ELR (cell line): Measurements from ENCODE around the gene ENO4.

ENCODE experiments used
- DNase-seq: peaks from one replicate; pipeline ENCODE4 v3.0.0-alpha.2; 2015; ENCODE audit warnings: low read depth

The ENO4 gene

GRCh38 chr10:116829711-116830110 is 19.6 kb upstream of the ENO4 start:
- DNase-seq: no peak

GRCh38 chr10:116831086-116831485 is 18.2 kb upstream of the ENO4 start:
- DNase-seq: no peak

DNA sequence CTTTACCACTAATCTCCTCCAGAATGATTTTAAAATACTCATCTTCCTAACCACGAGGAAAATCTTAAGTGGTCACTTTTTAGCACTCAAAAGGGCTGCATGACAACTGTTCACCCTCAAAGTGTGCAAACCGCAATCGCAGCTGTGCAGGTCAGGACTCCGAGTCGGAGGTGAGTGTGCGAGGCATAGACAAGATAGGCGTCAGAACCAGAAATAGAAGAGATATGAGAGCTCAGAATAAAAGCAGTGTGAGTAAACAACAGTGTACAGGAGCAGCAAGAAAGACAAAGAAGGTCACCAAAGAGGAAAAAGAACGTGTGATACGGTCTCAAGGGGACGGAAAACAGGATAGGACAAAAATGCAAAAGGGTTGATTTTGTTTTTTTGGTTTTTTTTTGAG is 17.5 kb upstream of the ENO4 start:
- no peak for DNase-seq

GRCh38 chr10:116833986-116834985 is 15.0 kb upstream of the ENO4 start:
- no peak for DNase-seq

GRCh38 chr10:116835658-116836057 is 13.6 kb upstream of the ENO4 start:
- DNase-seq: no peak

- DNase-seq: no peak
Measured at GRCh38 chr10:116836083-116836482, 13.2 kb upstream of the ENO4 start.

GRCh38 chr10:116836902-116837523 is 12.3 kb upstream of the ENO4 start:
- no peak for DNase-seq

DNA sequence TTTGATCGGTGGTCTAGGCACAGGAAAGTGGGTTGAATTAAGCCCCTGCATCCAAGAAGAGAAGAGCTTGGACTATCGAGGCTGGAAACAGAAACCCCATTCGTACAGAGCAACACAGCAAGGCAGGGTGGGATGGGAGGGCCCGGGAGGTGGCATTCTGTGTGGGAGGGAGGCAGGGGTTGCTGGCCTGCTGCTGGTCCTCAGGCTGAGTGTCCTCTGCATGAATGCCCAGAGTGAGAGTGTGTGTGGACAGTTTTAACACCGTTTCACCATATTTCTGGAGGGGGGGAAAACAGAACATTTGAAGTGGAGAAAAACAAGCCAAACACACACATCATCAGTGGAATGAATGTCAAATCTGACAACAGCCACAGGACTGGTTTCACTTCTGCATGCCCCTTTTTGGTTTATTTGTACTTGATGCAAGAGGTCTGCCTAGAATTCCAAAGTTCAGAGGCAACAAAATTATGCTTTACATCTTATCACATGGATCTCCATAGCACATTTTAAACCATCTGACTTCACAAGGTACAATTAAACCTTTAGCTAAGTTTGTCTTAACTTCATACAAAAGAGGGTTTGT is 11.1 kb upstream of the ENO4 start:
- no peak for DNase-seq

GRCh38 chr10:116840389-116841075 is 8.8 kb upstream of the ENO4 start:
- DNase-seq: no peak

- DNase-seq: peak; percentile 14
Measured at GRCh38 chr10:116845823-116846222, 3.5 kb upstream of the ENO4 start.

DNA sequence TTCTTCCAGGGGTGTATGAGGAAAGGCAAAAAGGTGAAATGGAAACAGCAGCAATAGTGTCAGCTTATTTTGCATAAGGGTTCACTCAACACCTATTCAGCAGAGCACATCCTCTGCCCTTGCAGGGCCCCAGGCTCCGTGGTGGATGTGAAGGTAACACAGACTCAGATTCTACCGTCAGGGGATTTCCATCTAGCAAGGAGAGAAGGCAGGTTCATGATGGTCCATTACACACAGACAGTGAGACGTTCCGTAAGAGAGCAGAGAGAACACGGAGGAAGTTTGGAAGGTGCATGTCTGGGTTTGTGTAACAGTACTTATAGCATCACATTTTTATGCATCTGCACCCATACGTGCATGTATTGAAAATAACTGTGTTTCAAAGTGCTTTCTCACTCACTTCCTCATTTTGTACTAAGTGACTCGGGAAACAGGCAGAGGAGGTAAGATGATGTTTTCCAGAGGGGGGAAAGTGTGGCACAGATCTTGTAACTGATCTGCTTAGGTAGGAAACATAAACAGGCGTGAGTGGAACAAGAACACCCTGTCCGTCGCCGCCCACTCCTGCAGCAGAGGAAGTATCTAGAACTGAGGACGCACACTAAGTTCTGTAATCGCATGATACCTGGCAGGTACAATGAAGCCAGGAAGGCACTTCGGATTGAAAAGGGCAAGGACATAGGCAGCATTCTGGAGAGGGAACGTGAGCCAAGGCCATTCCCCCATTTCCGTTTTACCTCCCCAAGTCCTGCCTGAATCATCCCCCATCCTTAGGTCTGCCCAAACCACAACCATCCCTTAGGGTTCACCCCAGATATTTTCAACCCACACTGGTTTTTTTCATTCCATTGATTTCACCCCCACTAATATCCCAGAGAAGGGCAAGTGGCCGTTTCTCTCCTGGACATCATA is 1.0 kb upstream of the ENO4 start:
- DNase-seq: peak; percentile 41

GRCh38 chr10:116848944-116849247 is 403 bp upstream of the ENO4 start:
- DNase-seq: no peak

DNA sequence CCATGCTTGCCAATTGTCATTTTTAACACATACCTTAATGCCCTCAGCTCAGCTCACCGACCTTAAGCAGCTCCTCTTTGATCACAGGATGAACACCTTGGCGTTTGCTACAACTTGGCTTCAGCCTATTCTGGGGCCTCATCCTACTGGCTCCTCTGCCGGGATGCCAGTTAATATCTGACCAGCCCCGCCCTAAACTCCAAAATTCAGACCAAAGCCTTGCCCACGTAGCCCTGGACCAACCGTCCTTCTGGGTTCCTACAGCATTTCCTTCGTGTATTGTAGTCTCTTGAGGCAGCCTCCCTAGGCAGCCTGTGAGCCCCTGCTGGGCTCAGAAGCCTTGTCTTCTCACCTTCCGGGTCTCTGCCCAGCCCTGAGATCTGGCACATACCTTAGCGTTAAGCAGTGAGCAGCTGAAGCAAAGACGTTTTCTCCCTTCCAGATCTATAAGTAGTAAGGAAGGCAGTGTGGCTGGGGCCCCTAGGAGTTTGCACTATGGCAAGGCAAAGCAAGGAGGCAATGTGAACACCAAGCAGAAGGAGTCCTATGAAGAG is 836 bp downstream of the ENO4 start:
- DNase-seq: no peak

- no peak for DNase-seq
Measured at GRCh38 chr10:116852246-116852645, 2.9 kb downstream of the ENO4 start.

DNA sequence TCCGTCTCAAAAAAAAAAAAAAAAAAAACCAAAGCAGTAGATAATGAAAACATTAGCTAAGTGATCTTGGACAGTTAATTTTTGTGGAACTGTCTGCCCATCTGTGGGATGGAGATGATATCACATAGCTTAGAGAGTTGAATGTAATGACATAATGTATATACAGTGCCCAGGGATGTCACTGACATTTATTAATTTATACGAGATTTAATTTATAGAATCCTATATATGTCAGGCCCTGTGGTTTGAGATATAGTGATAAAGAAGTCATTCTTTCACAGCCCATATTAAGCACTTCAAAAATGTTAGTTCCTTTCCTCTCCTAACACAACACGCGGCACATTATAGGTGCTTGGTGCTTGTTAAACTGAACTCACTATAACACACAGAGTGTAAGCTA is 4.0 kb downstream of the ENO4 start:
- DNase-seq: no peak

DNA sequence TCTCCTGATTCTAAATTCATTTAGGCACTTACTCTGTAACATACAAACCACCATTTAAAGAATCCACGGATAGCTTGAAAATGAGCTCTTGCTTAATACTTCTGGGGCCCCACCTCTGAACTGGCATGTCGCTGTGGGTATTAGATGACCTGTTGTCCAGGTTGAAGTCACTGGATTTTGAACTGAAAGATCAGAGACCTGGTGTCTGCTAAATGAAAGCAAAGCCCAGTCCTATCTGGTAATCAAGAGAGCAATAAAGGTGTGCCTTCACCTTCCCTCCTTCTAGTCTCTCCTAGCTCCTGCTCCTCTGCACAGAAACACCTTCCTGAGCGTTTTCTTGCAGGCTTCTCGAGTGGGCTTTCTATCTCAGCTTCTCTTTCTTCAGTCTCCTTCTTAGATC is 4.4 kb downstream of the ENO4 start:
- no peak for DNase-seq

DNA sequence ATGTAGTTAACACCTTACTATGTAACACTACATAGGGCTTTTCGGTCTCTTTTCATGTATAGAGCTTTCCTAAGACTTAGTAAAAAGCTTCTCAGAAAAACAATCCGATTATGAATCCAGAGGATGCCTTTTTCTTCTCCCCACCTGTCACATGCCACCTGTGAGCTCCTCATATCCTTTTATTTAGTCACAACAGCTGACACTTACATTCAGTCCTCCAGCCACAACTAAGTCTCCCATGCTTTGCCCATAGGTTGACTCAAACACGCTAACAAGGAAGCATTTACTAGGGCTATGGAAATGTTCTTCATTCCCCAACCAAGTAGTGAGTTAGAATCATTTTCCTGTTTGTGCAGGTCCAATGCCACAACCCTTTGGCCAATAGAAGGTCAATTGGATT is 7.9 kb downstream of the ENO4 start:
- no peak for DNase-seq

DNA sequence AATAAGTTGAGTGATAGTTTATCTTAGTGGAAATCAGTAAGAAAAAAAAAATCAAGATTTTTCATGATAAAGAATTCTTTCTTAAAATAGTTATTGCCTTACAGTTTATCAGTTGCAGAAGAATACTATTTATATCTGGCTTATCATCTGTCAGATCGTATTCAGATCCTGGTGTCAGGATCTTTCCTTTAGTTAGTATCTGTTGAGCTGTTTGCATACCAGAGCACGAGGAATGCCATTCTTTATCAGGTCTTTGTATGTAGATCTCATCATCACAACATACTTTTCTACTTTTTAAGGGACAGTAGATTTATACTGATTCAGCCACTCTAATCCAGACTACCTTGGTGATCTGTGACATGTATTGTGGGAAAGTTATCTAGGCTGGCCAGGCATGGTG is 12.5 kb downstream of the ENO4 start:
- DNase-seq: no peak

GRCh38 chr10:116864436-116864835 is 15.1 kb downstream of the ENO4 start:
- DNase-seq: no peak

DNA sequence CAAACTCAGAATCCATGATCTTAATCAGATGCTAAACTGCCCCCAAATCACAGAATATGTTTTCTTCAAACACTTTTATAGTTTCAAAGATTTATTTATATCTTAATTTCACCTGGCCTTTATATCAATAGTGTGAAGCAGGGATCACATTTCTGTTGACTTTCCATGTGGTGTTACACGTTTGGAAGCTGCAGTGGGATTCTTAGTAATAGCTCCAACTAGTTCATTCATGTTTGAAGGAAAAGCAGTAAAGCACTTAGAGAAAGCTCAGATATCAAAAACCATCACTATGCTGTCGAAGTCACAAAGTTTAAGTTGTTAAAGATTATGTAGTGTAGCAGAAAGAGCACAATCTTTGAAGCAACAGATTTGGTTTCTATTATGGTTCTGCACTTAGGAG is 16.8 kb downstream of the ENO4 start:
- no peak for DNase-seq

- DNase-seq: no peak
Measured at GRCh38 chr10:116866987-116867595, 17.8 kb downstream of the ENO4 start.
